ENCODE data around the gene AGMO.

AGMO gene

GRCh38 chr7:15489383-15489782 is 72.4 kb downstream of the AGMO start:
- no peak overlapping the region for H3K27ac ChIP-seq
- H3K27me3 ChIP-seq (ENCODE audit: insufficient read depth, low read depth, severe bottlenecking): no peaks in the 10 kb centered on the region
- TF ChIP-seq CTCF (IDR thresholded peaks at IDR 0.05; ENCODE audit: low read depth, low read length): no peak
- no peak overlapping the region for H3K4me3 ChIP-seq (ENCODE audit: low read depth, low read length)
- no peaks in the 10 kb centered on the region for H3K36me3 ChIP-seq
- H3K9me3 ChIP-seq (ENCODE audit: severe bottlenecking): no peaks in the 10 kb centered on the region
- no peak for DNase-seq

GRCh38 chr7:15488401-15488800 is 73.4 kb downstream of the AGMO start:
- H3K36me3 ChIP-seq: no peaks in the 10 kb centered on the region
- no peak overlapping the region for H3K4me3 ChIP-seq (ENCODE audit: low read depth, low read length)
- no peaks in the 10 kb centered on the region for H3K27me3 ChIP-seq (ENCODE audit: insufficient read depth, low read depth, severe bottlenecking)
- no peak for DNase-seq
- no peak for TF ChIP-seq CTCF (IDR thresholded peaks at IDR 0.05; ENCODE audit: low read depth, low read length)
- H3K9me3 ChIP-seq (ENCODE audit: severe bottlenecking): no peaks in the 10 kb centered on the region
- H3K27ac ChIP-seq: no peak overlapping the region

GRCh38 chr7:15487896-15488295 is 73.9 kb downstream of the AGMO start:
- Histone ChIP-seq H3K9me3 (ENCODE audit: severe bottlenecking) (no peaks in the 10 kb centered on the region), H3K36me3 (no peaks in the 10 kb centered on the region), H3K27ac (no peak overlapping the region), H3K4me3 (ENCODE audit: low read depth, low read length) (no peak overlapping the region), H3K27me3 (ENCODE audit: insufficient read depth, low read depth, severe bottlenecking) (no peaks in the 10 kb centered on the region)
- no peak for TF ChIP-seq CTCF (IDR thresholded peaks at IDR 0.05; ENCODE audit: low read depth, low read length)
- DNase-seq: no peak

GRCh38 chr7:15485998-15486397 is 75.8 kb downstream of the AGMO start:
- no peaks in the 10 kb centered on the region for H3K27me3 ChIP-seq (ENCODE audit: insufficient read depth, low read depth, severe bottlenecking)
- H3K9me3 ChIP-seq (ENCODE audit: severe bottlenecking): no peaks in the 10 kb centered on the region
- no peak for DNase-seq
- no peak for TF ChIP-seq CTCF (IDR thresholded peaks at IDR 0.05; ENCODE audit: low read depth, low read length)
- H3K36me3 ChIP-seq: no peaks in the 10 kb centered on the region
- no peak overlapping the region for H3K4me3 ChIP-seq (ENCODE audit: low read depth, low read length)
- no peak overlapping the region for H3K27ac ChIP-seq

GRCh38 chr7:15485431-15485830 is 76.4 kb downstream of the AGMO start:
- H3K27me3 ChIP-seq (ENCODE audit: insufficient read depth, low read depth, severe bottlenecking): no peaks in the 10 kb centered on the region
- H3K4me3 ChIP-seq (ENCODE audit: low read depth, low read length): no peak overlapping the region
- no peaks in the 10 kb centered on the region for H3K9me3 ChIP-seq (ENCODE audit: severe bottlenecking)
- H3K36me3 ChIP-seq: no peaks in the 10 kb centered on the region
- DNase-seq: no peak
- H3K27ac ChIP-seq: no peak overlapping the region
- TF ChIP-seq CTCF (IDR thresholded peaks at IDR 0.05; ENCODE audit: low read depth, low read length): no peak

GRCh38 chr7:15481132-15481531 is 80.7 kb downstream of the AGMO start:
- no peak for DNase-seq
- H3K4me3 ChIP-seq (ENCODE audit: low read depth, low read length): no peak overlapping the region
- H3K9me3 ChIP-seq (ENCODE audit: severe bottlenecking): no peaks in the 10 kb centered on the region
- H3K27me3 ChIP-seq (ENCODE audit: insufficient read depth, low read depth, severe bottlenecking): no peaks in the 10 kb centered on the region
- H3K27ac ChIP-seq: no peak overlapping the region
- no peak for TF ChIP-seq CTCF (IDR thresholded peaks at IDR 0.05; ENCODE audit: low read depth, low read length)
- no peaks in the 10 kb centered on the region for H3K36me3 ChIP-seq

Data from WERI-Rb-1 (cell line).